Liver (tissue), 9 donors: ENCODE data around the gene LPCAT1. TPM values are rescaled to one million over a fixed set of nuclear protein-coding genes. Genes with fewer than 3 reads are reported as not detected.

ENCODE experiments used
- DNase-seq: peaks from one replicate; pipeline ENCODE4 v3.0.0-alpha.2; 2017; ENCODE audit warnings: low spot score
- H3K27ac ChIP-seq, 2 donors: one replicate each; pipeline ENCODE4 v1.7.0; 2013; ENCODE audit warnings: inconsistent platforms in 2 of 2, low read length in 2 of 2, control low read depth in 1 of 2, low read depth in 1 of 2, mild to moderate bottlenecking in 1 of 2
- H3K27me3 ChIP-seq, 4 donors: one replicate each; pipeline versions ENCODE4 v1.6.1 to v1.7.0; 2013; ENCODE audit warnings: low read length in 3 of 4, inconsistent platforms in 1 of 4, mild to moderate bottlenecking in 1 of 4, moderate library complexity in 1 of 4; ENCODE audit not compliant: control insufficient read depth in 4 of 4, insufficient read depth in 4 of 4
- H3K36me3 ChIP-seq, 4 donors: one replicate each; pipeline versions ENCODE4 v1.6.1 to v1.7.0; 2013; ENCODE audit warnings: low read length in 3 of 4, mild to moderate bottlenecking in 3 of 4, low read depth in 1 of 4, moderate library complexity in 1 of 4; ENCODE audit not compliant: control insufficient read depth in 4 of 4, insufficient read depth in 3 of 4
- H3K4me1 ChIP-seq, 4 donors: one replicate each; pipeline versions ENCODE4 v1.6.1 to v1.7.0; 2013; ENCODE audit warnings: low read length in 3 of 4, mild to moderate bottlenecking in 3 of 4, moderate library complexity in 1 of 4; ENCODE audit not compliant: control insufficient read depth in 4 of 4, insufficient read depth in 4 of 4
- H3K4me3 ChIP-seq, 3 donors: one replicate each; pipeline versions ENCODE4 v1.6.1 to v1.7.0; 2013; ENCODE audit warnings: low read length in 3 of 3, control low read depth in 1 of 3, low read depth in 1 of 3, mild to moderate bottlenecking in 1 of 3
- H3K9ac ChIP-seq, 2 donors: one replicate each; pipeline ENCODE4 v1.7.0; 2013; ENCODE audit warnings: low read length in 2 of 2, mild to moderate bottlenecking in 2 of 2, moderate library complexity in 2 of 2, control low read depth in 1 of 2, low read depth in 1 of 2
- H3K9me3 ChIP-seq, 4 donors: one replicate each; pipeline versions ENCODE4 v1.6.1 to v1.7.0; 2013; ENCODE audit warnings: low read length in 3 of 4; ENCODE audit not compliant: control insufficient read depth in 4 of 4
- ATF3 ChIP-seq: IDR thresholded peaks from 2 replicates; pipeline ENCODE4 v1.6.1; 2016; ENCODE audit warnings: antibody characterized with exemption
- CTCF ChIP-seq: fragments of 150-350 bp; IDR thresholded peaks from 2 replicates; pipeline ENCODE4 v1.5.1; 2017; ENCODE audit warnings: improper control_type of control experiment, low read depth, low read length; ENCODE audit not compliant: missing input control
- EGR1 ChIP-seq, 2 donors: IDR thresholded peaks; 2 replicates each; pipeline ENCODE4 v1.6.1; 2016 to 2018; ENCODE audit warnings: antibody characterized with exemption in 2 of 2, low read depth in 2 of 2
- FOXA1 ChIP-seq: IDR thresholded peaks from 2 replicates; pipeline ENCODE4 v1.6.1; 2016; ENCODE audit warnings: antibody characterized with exemption
- FOXA2 ChIP-seq: IDR thresholded peaks from 2 replicates; pipeline ENCODE4 v1.6.1; 2016; ENCODE audit warnings: antibody characterized with exemption
- GABPA ChIP-seq, 2 donors: IDR thresholded peaks in 1 of 2; conservative IDR thresholded peaks in 1 of 2; 2 replicates each; pipeline ENCODE4 v1.6.1; 2016; ENCODE audit warnings: antibody characterized with exemption in 2 of 2, mild to moderate bottlenecking in 1 of 2, moderate library complexity in 1 of 2
- HNF4G ChIP-seq: IDR thresholded peaks from 2 replicates; pipeline ENCODE4 v1.6.1; 2016; ENCODE audit warnings: antibody characterized with exemption
- JUND ChIP-seq, 2 donors: IDR thresholded peaks; 2 replicates each; pipeline ENCODE4 v1.6.1; 2016; ENCODE audit warnings: antibody characterized with exemption in 2 of 2
- NR2F2 ChIP-seq: IDR thresholded peaks from 2 replicates; pipeline ENCODE4 v1.6.1; 2016; ENCODE audit warnings: antibody characterized with exemption
- RAD21 ChIP-seq, 2 donors: IDR thresholded peaks; 2 replicates each; pipeline ENCODE4 v1.6.1; 2016; ENCODE audit warnings: antibody characterized with exemption in 2 of 2, mild to moderate bottlenecking in 2 of 2
- SP1 ChIP-seq: IDR thresholded peaks from 2 replicates; pipeline ENCODE4 v1.6.1; 2018; ENCODE audit warnings: antibody characterized with exemption, mild to moderate bottlenecking
- TAF1 ChIP-seq: conservative IDR thresholded peaks from 2 replicates; pipeline ENCODE4 v1.6.1; 2016; ENCODE audit warnings: antibody characterized with exemption, mild to moderate bottlenecking
- ZBTB33 ChIP-seq: IDR thresholded peaks from 2 replicates; pipeline ENCODE4 v1.6.1; 2016; ENCODE audit warnings: antibody characterized with exemption
- WGBS: extraction: QIAGEN DNeasy Blood & Tissue Kit; methylation state at CpG from one replicate; pipeline ENCODE4 v1.1.7; 2013; 5-methylcytosine and 5-hydroxymethylcytosine counted together
- polyA plus RNA-seq, 2 donors: library from polyadenylated mRNA; stranded (reverse) in 1 of 2; unstranded in 1 of 2; fragments of 200-250 nt in 1 of 2; fragments of >200 nt in 1 of 2; fragmentation: Nextera tagmentation in 1 of 2; extraction: Ambion mirVana in 1 of 2; gene quantifications; one replicate each; pipeline versions ENCODE4 v1.2.1 to v1.2.3, GENCODE V29; 2013 to 2015
- total RNA-seq, 2 donors: library from RNA; depleted of rRNA; stranded (reverse); fragments of >200 nt; gene quantifications; one replicate each; pipeline ENCODE4 v1.2.3, GENCODE V29; 2014
- TF ChIP-seq, protein P1 (sequence below): IDR thresholded peaks from 2 replicates; pipeline ENCODE4 v1.6.1; 2016; ENCODE audit warnings: antibody characterized with exemption, mild to moderate bottlenecking
- TF ChIP-seq, protein P2 (sequence below): IDR thresholded peaks from 2 replicates; pipeline ENCODE4 v1.6.1; 2016; ENCODE audit warnings: antibody characterized with exemption
- donor health status: healthy.
- donor health status: healthy.
- donor health status: healthy.
- donor health status: healthy.
- donor health status: healthy.

The LPCAT1 gene
- total and polyA plus RNA-seq, 4 donors, result 1.5 to 12.8 (median 9.9) TPM

DNA sequence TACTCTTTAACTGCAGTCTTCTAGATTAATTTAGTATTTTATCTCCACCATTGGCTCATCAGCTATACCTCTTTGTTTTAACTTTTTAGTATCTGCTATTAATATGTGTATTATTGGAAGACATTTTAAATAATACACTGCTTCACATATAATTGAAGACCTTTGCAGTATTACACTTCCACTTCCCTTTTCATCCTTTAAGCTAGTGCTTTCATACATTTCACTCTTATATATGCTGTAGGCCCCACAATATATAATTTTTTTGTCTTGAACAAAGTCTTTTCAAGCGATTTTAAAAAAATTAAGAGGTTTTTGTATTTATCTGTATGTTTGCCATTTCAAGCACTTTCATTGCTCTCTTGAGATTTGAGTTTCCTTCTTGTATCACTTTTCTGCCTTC, 8.6 kb upstream of the LPCAT1 start:
- H3K9ac ChIP-seq, result no peak overlapping the region
- H3K27ac ChIP-seq, result no peak overlapping the region
- H3K27me3 ChIP-seq, result no peaks in the 10 kb centered on the region
- no peak for TF ChIP-seq RAD21 (IDR thresholded peaks at IDR 0.05)
- TF ChIP-seq FOXA1, result no peak
- TF ChIP-seq TAF1, result no peak
- TF ChIP-seq SP1, result no peak
- H3K4me1 ChIP-seq, result peaks cover 0 to 4% (median 2%) of the 10 kb centered on the region in 4 donors
- no peak for DNase-seq
- no peaks in the 10 kb centered on the region for H3K36me3 ChIP-seq
- WGBS, result 84% methylated on average over 1 of the region's 1 CpG
- H3K9me3 ChIP-seq, result no peaks in the 10 kb centered on the region
- H3K4me3 ChIP-seq, result no peak overlapping the region

DNA sequence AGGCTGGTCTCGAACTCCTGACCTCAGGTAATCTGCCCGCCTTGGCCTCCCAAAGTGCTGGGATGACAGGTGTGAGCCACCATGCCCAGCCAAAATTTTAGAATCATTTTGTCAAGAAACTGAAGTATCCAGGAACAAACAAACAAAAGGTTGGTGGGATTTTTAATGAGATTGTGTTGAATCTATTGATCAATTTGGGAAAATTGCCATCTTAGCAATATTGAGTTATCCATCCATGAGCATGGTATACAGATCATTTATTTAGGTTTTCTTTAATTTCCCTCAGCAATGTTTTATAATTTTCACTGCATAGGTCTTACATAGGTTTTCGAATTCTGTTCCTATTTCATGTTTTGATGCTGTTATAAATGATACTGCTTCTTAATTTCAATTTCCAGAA, 5.7 kb upstream of the LPCAT1 start:
- peaks cover 0 to under 1% (median under 1%) of the 10 kb centered on the region in 4 donors for H3K4me1 ChIP-seq
- H3K27me3 ChIP-seq, result no peaks in the 10 kb centered on the region
- H3K27ac ChIP-seq, result no peak overlapping the region
- H3K36me3 ChIP-seq, result no peaks in the 10 kb centered on the region
- 93% methylated on average over 3 of the region's 3 CpGs for WGBS
- no peak overlapping the region for H3K9ac ChIP-seq
- TF ChIP-seq HNF4G, result no peak
- no peak for TF ChIP-seq JUND (IDR thresholded peaks at IDR 0.05)
- no peak for TF ChIP-seq GABPA (IDR thresholded peaks at IDR 0.05 in 1 of 2, conservative IDR thresholded peaks at IDR 0.05 in 1 of 2)
- TF ChIP-seq, protein P1, sequence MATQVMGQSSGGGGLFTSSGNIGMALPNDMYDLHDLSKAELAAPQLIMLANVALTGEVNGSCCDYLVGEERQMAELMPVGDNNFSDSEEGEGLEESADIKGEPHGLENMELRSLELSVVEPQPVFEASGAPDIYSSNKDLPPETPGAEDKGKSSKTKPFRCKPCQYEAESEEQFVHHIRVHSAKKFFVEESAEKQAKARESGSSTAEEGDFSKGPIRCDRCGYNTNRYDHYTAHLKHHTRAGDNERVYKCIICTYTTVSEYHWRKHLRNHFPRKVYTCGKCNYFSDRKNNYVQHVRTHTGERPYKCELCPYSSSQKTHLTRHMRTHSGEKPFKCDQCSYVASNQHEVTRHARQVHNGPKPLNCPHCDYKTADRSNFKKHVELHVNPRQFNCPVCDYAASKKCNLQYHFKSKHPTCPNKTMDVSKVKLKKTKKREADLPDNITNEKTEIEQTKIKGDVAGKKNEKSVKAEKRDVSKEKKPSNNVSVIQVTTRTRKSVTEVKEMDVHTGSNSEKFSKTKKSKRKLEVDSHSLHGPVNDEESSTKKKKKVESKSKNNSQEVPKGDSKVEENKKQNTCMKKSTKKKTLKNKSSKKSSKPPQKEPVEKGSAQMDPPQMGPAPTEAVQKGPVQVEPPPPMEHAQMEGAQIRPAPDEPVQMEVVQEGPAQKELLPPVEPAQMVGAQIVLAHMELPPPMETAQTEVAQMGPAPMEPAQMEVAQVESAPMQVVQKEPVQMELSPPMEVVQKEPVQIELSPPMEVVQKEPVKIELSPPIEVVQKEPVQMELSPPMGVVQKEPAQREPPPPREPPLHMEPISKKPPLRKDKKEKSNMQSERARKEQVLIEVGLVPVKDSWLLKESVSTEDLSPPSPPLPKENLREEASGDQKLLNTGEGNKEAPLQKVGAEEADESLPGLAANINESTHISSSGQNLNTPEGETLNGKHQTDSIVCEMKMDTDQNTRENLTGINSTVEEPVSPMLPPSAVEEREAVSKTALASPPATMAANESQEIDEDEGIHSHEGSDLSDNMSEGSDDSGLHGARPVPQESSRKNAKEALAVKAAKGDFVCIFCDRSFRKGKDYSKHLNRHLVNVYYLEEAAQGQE, result no peak
- TF ChIP-seq ZBTB33, result no peak
- TF ChIP-seq FOXA2, result no peak
- TF ChIP-seq SP1, result no peak
- no peak for TF ChIP-seq EGR1 (IDR thresholded peaks at IDR 0.05; ENCODE audit: low read depth in 2 of 2)
- TF ChIP-seq NR2F2, result no peak
- no peak for TF ChIP-seq ATF3
- no peak for TF ChIP-seq TAF1
- TF ChIP-seq, protein P2, sequence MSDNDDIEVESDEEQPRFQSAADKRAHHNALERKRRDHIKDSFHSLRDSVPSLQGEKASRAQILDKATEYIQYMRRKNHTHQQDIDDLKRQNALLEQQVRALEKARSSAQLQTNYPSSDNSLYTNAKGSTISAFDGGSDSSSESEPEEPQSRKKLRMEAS, result no peak
- no peak for TF ChIP-seq CTCF
- no peak for DNase-seq
- H3K9me3 ChIP-seq, result no peaks in the 10 kb centered on the region
- no peak overlapping the region for H3K4me3 ChIP-seq
